Measurements from ENCODE around the gene RUNX2.

DNA sequence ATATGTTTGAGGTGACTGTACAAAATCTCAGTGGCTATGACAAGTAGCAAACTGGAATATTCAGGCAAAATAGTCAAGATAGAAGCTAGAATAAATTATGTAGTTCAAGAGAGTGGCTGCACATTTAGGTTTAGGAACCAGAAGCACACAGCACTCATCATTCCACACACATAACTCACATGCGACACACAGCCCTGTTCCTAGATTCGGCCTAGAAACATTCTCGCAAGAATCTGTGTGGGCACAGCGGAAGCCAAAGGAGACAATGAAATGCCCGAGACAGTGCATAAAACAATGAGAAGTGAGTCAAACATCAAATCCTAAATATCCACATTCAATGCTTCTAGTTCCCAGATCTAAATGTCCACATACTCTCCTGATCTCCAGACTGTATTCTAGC lies 59.1 kb downstream of the RUNX2 start:
- TF ChIP-seq, protein P1, sequence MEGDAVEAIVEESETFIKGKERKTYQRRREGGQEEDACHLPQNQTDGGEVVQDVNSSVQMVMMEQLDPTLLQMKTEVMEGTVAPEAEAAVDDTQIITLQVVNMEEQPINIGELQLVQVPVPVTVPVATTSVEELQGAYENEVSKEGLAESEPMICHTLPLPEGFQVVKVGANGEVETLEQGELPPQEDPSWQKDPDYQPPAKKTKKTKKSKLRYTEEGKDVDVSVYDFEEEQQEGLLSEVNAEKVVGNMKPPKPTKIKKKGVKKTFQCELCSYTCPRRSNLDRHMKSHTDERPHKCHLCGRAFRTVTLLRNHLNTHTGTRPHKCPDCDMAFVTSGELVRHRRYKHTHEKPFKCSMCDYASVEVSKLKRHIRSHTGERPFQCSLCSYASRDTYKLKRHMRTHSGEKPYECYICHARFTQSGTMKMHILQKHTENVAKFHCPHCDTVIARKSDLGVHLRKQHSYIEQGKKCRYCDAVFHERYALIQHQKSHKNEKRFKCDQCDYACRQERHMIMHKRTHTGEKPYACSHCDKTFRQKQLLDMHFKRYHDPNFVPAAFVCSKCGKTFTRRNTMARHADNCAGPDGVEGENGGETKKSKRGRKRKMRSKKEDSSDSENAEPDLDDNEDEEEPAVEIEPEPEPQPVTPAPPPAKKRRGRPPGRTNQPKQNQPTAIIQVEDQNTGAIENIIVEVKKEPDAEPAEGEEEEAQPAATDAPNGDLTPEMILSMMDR (IDR thresholded peaks at IDR 0.05 in 8 of 11, conservative IDR thresholded peaks at IDR 0.05 in 3 of 11): no peak
- TF ChIP-seq POLR2A (IDR thresholded peaks at IDR 0.05) (no peak), POLR2AphosphoS5 (IDR thresholded peaks at IDR 0.05) (no peak)

Measured in spleen (tissue), 7 donors.